GM21786 (cell line): ENCODE data around the gene GID8.

Source experiments
- ATAC-seq: cut with Tn5 transposase; IDR thresholded peaks from one replicate; pipeline ENCODE4 v1.9.1; 2021; ENCODE audit not compliant: unreplicated experiment

Gene GID8

GRCh38 chr20:62902926-62903615 lies 34.9 kb upstream of the GID8 start:
- ATAC-seq = no peak

GRCh38 chr20:62905536-62906117 lies 32.3 kb upstream of the GID8 start:
- no peak for ATAC-seq

GRCh38 chr20:62906209-62906608 lies 31.7 kb upstream of the GID8 start:
- no peak for ATAC-seq

- no peak for ATAC-seq
These were observed 31.1 kb upstream of the GID8 start for GRCh38 chr20:62906647-62907375.

- no peak for ATAC-seq
These were observed 30.3 kb upstream of the GID8 start for GRCh38 chr20:62907384-62908317.

- no peak for ATAC-seq
These were observed 28.8 kb upstream of the GID8 start for GRCh38 chr20:62908971-62909791.

- no peak for ATAC-seq
These were observed 27.7 kb upstream of the GID8 start for GRCh38 chr20:62910217-62910766.

GRCh38 chr20:62910777-62911497 lies 27.0 kb upstream of the GID8 start:
- ATAC-seq = no peak

GRCh38 chr20:62911701-62912280 lies 26.2 kb upstream of the GID8 start:
- no peak for ATAC-seq

- no peak for ATAC-seq
These were observed 24.8 kb upstream of the GID8 start for GRCh38 chr20:62913043-62913630.

- ATAC-seq = no peak
These were observed 23.5 kb upstream of the GID8 start for GRCh38 chr20:62914436-62914835.

- no peak for ATAC-seq
These were observed 22.9 kb upstream of the GID8 start for GRCh38 chr20:62914970-62915457.

GRCh38 chr20:62916703-62917476 lies 21.1 kb upstream of the GID8 start:
- no peak for ATAC-seq

GRCh38 chr20:62917720-62918119 lies 20.2 kb upstream of the GID8 start:
- no peak for ATAC-seq

- ATAC-seq = no peak
These were observed 19.8 kb upstream of the GID8 start for GRCh38 chr20:62918147-62918546.

GRCh38 chr20:62918831-62919230 lies 19.1 kb upstream of the GID8 start:
- ATAC-seq = no peak

GRCh38 chr20:62920039-62920645 lies 17.8 kb upstream of the GID8 start:
- ATAC-seq = no peak
